ENCODE results near the gene RNF175.

GRCh38 chr4:153792618-153793247 lies 32.9 kb upstream of the RNF175 start:
- no peak for TF ChIP-seq USF1 (CRISPR knock-in tag; IDR thresholded peaks at IDR 0.05)
- TF ChIP-seq CTCF (IDR thresholded peaks at IDR 0.05), result peak; percentile 33
- TF ChIP-seq ATF3 (CRISPR knock-in tag; conservative IDR thresholded peaks at IDR 0.05), result no peak
- no peak for TF ChIP-seq JUN (CRISPR knock-in tag; IDR thresholded peaks at IDR 0.05)
- no peak for TF ChIP-seq MAX (CRISPR knock-in tag; IDR thresholded peaks at IDR 0.05)
- no peak for TF ChIP-seq SP1 (CRISPR knock-in tag; conservative IDR thresholded peaks at IDR 0.05)
- TF ChIP-seq ZNF423 (CRISPR knock-in tag; IDR thresholded peaks at IDR 0.05), result no peak
